WERI-Rb-1 (cell line): ENCODE data around the gene WFS1.

Experiments
- DNase-seq: peaks from one replicate; pipeline ENCODE4 v3.0.0-alpha.2; 2020
- H3K27ac ChIP-seq: fragments of 250-450 bp; sonication (Bioruptor Pico); 2 replicates; pipeline ENCODE4 v1.5.1; 2020; ENCODE audit warnings: mild to moderate bottlenecking, moderate library complexity
- H3K27me3 ChIP-seq: fragments of 250-450 bp; sonication (Bioruptor Pico); 2 replicates; pipeline ENCODE4 v1.5.1; 2021; ENCODE audit warnings: mild to moderate bottlenecking, low read depth, moderate library complexity; ENCODE audit not compliant: insufficient read depth, severe bottlenecking
- H3K36me3 ChIP-seq: fragments of 250-450 bp; sonication (Bioruptor Pico); 2 replicates; pipeline ENCODE4 v1.5.1; 2020; ENCODE audit warnings: mild to moderate bottlenecking, moderate library complexity
- H3K4me3 ChIP-seq: 2 replicates; pipeline ENCODE4 v1.5.1; 2011; ENCODE audit warnings: low read depth, mild to moderate bottlenecking, control low read depth, low read length
- H3K9me3 ChIP-seq: fragments of 250-450 bp; sonication (Bioruptor Pico); 2 replicates; pipeline ENCODE4 v1.5.1; 2021; ENCODE audit warnings: mild to moderate bottlenecking, moderate library complexity; ENCODE audit not compliant: severe bottlenecking
- CTCF ChIP-seq: IDR thresholded peaks from 2 replicates; pipeline ENCODE4 v1.5.1; 2011; ENCODE audit warnings: low read depth, mild to moderate bottlenecking, control low read depth, inconsistent platforms, low read length

Gene WFS1

GRCh38 chr4:6246170-6246634 lies 23.4 kb upstream of the WFS1 start:
- DNase-seq = no peak
- H3K9me3 ChIP-seq = peaks cover 5% of the 10 kb centered on the region
- no peaks in the 10 kb centered on the region for H3K36me3 ChIP-seq
- H3K27me3 ChIP-seq = no peaks in the 10 kb centered on the region
- H3K4me3 ChIP-seq = no peak overlapping the region
- no peak for TF ChIP-seq CTCF
- H3K27ac ChIP-seq = no peak overlapping the region

- Histone ChIP-seq H3K27ac (no peak overlapping the region), H3K27me3 (no peaks in the 10 kb centered on the region), H3K9me3 (peaks cover 5% of the 10 kb centered on the region), H3K36me3 (no peaks in the 10 kb centered on the region), H3K4me3 (no peak overlapping the region)
- TF ChIP-seq CTCF = no peak
- DNase-seq = no peak
Measured at GRCh38 chr4:6248394-6248793, 21.3 kb upstream of the WFS1 start.

GRCh38 chr4:6250235-6250983 lies 19.2 kb upstream of the WFS1 start:
- Histone ChIP-seq H3K36me3 (no peaks in the 10 kb centered on the region), H3K27ac (no peak overlapping the region), H3K27me3 (no peaks in the 10 kb centered on the region), H3K9me3 (no peaks in the 10 kb centered on the region), H3K4me3 (peak overlapping the region; percentile 40)
- peak; percentile 71 for TF ChIP-seq CTCF
- DNase-seq = peak; percentile 39

GRCh38 chr4:6250984-6251295 lies 18.7 kb upstream of the WFS1 start:
- Histone ChIP-seq H3K27ac (no peak overlapping the region), H3K27me3 (no peaks in the 10 kb centered on the region), H3K36me3 (no peaks in the 10 kb centered on the region), H3K4me3 (no peak overlapping the region), H3K9me3 (no peaks in the 10 kb centered on the region)
- TF ChIP-seq CTCF = no peak
- no peak for DNase-seq

- no peak overlapping the region for H3K27ac ChIP-seq
- H3K4me3 ChIP-seq = no peak overlapping the region
- no peaks in the 10 kb centered on the region for H3K36me3 ChIP-seq
- no peak for TF ChIP-seq CTCF
- no peak for DNase-seq
- H3K9me3 ChIP-seq = no peaks in the 10 kb centered on the region
- no peaks in the 10 kb centered on the region for H3K27me3 ChIP-seq
Measured at GRCh38 chr4:6251365-6251764, 18.3 kb upstream of the WFS1 start.

- Histone ChIP-seq H3K4me3 (no peak overlapping the region), H3K27ac (no peak overlapping the region), H3K27me3 (no peaks in the 10 kb centered on the region), H3K36me3 (no peaks in the 10 kb centered on the region), H3K9me3 (no peaks in the 10 kb centered on the region)
- TF ChIP-seq CTCF = no peak
- DNase-seq = no peak
Measured at GRCh38 chr4:6252051-6252450, 17.6 kb upstream of the WFS1 start.
